Stomach smooth muscle (tissue), 2 donors: ENCODE results near the gene CERS6.

Experiments used
- H3K27ac ChIP-seq: one replicate; pipeline ENCODE4 v1.7.0; 2013; ENCODE audit warnings: mild to moderate bottlenecking, low read length, inconsistent platforms
- H3K27me3 ChIP-seq, 2 donors: one replicate each; pipeline ENCODE4 v1.7.0; 2013; ENCODE audit warnings: low read length in 2 of 2; ENCODE audit not compliant: insufficient read depth in 2 of 2, control insufficient read depth in 1 of 2
- H3K36me3 ChIP-seq, 2 donors: one replicate each; pipeline ENCODE4 v1.7.0; 2013; ENCODE audit warnings: low read length in 2 of 2; ENCODE audit not compliant: control insufficient read depth in 2 of 2, insufficient read depth in 2 of 2
- H3K4me1 ChIP-seq: one replicate; pipeline ENCODE4 v1.7.0; 2013; ENCODE audit warnings: low read length; ENCODE audit not compliant: control insufficient read depth, insufficient read depth
- H3K4me3 ChIP-seq, 2 donors: one replicate each; pipeline ENCODE4 v1.7.0; 2013; ENCODE audit warnings: low read length in 2 of 2
- H3K9ac ChIP-seq, 2 donors: one replicate each; pipeline ENCODE4 v1.7.0; 2013; ENCODE audit warnings: low read length in 2 of 2, mild to moderate bottlenecking in 1 of 2
- H3K9me3 ChIP-seq, 2 donors: one replicate each; pipeline ENCODE4 v1.7.0; 2013; ENCODE audit warnings: low read length in 2 of 2; ENCODE audit not compliant: control insufficient read depth in 2 of 2
- donor health status: healthy.
- donor health status: Pancreatic carcinoma.

The CERS6 gene

DNA sequence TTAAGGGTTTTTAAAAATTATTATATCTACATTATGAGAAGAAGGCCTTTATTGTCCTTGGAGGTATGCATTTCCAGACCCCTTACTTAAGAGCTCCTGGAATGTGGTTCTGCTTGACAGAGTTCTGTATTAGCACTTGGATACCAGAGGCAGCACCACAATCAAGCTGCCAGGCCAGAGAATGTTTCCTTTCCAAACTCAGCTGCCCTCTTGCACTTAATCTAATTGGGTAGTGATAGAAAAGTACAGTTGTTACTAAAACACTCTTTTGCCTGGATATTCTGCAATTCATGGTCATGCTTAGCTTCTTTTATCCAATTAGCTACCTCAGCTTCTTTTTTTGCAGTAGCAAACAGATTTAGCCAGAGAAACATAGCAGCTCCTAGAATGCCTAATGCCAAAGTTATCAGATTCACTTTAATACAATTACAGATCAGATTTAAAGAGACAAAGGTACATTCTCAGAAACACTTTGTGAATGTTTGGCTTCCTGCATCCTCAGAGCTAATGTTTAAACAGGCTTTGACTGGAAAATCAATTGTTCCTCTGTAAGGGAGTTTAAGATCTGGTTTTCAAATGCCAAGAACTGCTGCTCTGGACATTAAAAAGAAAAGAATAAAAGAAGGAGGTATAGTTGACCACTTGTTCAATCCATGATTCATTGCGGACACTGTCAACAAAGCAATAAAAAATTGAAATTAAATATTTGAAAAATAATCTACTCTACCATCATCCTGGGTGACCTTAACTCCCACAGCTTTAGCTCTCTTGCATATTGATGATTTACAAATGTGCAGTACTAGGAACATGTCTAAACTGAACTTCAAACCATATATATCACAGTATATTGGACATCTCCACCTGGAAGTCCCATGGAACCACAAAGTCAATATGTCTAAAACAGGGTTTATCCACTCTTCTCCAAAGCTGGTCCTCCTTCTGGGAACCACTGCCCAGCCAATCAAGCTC lies 359.2 kb downstream of the CERS6 start:
- Histone ChIP-seq H3K9ac (no peak overlapping the region), H3K27ac (no peak overlapping the region), H3K4me1 (no peaks in the 10 kb centered on the region), H3K4me3 (no peak overlapping the region), H3K9me3 (no peaks in the 10 kb centered on the region), H3K36me3 (no peaks in the 10 kb centered on the region), H3K27me3 (no peaks in the 10 kb centered on the region)

DNA sequence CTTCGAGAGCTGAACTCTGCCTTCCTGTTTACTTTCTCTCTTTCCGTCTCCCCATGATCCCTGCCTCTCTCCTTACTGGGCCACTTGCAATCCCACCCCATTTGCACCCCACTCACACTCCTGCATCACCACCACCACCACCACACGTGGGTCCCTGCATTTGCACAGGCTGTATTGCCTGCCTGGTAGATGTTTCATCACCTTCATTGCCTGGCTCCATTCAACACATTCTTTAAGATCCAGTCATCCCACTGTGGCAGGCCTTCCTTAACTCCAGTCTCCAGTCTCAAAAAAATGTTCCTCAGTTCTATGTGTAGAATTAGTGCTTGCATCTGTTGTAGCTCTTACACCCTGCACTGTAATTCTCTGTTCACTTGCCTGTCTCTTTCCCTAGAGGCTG lies 360.3 kb downstream of the CERS6 start:
- H3K9me3 ChIP-seq: no peaks in the 10 kb centered on the region
- H3K4me3 ChIP-seq: no peak overlapping the region
- no peaks in the 10 kb centered on the region for H3K4me1 ChIP-seq
- no peak overlapping the region for H3K9ac ChIP-seq
- no peaks in the 10 kb centered on the region for H3K36me3 ChIP-seq
- H3K27me3 ChIP-seq: no peaks in the 10 kb centered on the region
- no peak overlapping the region for H3K27ac ChIP-seq

DNA sequence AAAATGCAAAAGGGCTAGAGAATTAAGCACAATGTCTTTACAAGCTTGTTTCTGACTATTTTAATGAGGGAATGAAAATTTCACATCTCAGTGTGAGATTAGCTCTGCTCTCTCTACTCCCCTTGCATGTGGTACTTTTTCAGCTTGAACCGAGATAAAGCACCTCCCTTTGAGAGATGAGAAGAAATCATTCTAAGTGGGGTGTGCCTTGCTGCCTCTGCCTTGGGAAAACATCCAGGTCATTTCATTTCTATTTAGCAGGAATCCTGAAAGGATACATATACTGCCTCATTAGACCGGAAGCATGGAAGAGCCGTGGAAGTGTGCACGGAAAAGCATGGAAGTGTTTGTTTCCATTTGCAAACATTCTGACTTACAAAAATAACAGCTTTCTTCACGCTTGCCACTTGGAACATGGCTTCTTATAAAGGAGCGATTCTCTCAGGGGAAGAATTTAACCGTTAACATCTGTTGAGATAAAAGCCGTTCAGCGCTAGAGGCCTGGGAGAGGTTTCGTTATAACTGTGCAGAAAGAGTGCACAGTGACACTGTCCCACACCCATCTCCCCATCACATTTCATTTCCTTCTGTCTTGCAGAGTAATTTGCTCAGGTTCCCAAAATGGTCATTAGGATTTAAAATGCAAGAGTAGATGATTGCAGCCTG lies 363.1 kb downstream of the CERS6 start:
- no peaks in the 10 kb centered on the region for H3K36me3 ChIP-seq
- H3K9me3 ChIP-seq: no peaks in the 10 kb centered on the region
- peak overlapping the region in 1 of 2 donors; percentile 22 for H3K9ac ChIP-seq
- H3K27ac ChIP-seq: no peak overlapping the region
- H3K4me1 ChIP-seq: no peaks in the 10 kb centered on the region
- no peaks in the 10 kb centered on the region for H3K27me3 ChIP-seq
- H3K4me3 ChIP-seq: peak overlapping the region in 1 of 2 donors; percentile 15

DNA sequence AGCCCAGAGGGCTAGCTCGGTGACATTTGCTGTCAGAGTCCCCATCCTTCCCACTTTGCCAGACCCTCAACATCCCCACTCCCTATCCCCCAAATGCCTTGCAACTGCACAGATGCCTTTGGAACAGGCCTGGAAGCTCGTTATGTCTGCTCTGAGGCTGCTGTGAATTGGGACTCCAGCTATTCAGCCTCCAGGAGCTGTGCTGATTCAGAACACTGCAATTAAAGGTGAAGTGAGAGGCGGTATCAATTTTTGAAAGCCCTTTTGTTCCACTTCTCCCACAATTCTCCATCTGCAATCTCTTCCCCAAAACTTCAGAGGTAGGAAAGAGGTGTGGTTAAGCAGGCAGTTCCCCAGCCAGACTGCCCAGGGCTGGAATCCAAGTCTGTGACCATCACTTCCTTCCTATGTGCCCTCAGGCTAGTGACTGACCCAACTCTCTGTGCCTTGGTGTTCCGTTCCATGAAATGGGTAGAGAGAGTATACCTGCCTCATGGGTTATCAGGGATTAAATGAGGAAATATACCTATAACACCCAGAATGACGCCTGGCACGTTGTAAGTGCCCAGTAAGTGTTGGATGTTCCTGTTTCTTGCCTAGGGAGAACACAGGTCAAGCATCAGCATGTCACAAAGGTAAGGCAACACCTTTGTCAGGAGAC lies 363.9 kb downstream of the CERS6 start:
- H3K36me3 ChIP-seq: no peaks in the 10 kb centered on the region
- no peak overlapping the region for H3K4me3 ChIP-seq
- no peaks in the 10 kb centered on the region for H3K27me3 ChIP-seq
- H3K9me3 ChIP-seq: no peaks in the 10 kb centered on the region
- H3K27ac ChIP-seq: no peak overlapping the region
- H3K9ac ChIP-seq: no peak overlapping the region
- H3K4me1 ChIP-seq: no peaks in the 10 kb centered on the region

DNA sequence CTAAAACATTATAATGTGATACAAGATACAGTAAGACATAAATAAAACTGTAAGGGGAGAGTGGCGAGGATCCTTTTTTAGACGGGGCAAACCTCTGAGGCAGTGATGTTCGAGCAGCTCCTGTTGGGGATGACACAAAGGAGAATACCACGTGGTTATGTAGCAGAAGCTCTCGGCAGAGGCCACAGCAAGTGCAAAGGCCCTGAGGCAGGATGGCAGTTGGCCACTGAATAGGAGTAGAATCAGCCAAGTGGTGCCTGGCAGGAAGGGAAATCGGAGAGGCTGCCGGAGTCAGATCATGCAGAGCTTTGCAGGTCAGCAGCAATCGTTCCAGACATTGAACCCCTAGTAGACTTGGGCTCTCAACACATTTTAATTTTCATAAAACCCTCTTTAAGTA lies 365.5 kb downstream of the CERS6 start:
- no peaks in the 10 kb centered on the region for H3K4me1 ChIP-seq
- H3K27ac ChIP-seq: no peak overlapping the region
- no peaks in the 10 kb centered on the region for H3K36me3 ChIP-seq
- no peaks in the 10 kb centered on the region for H3K9me3 ChIP-seq
- H3K27me3 ChIP-seq: no peaks in the 10 kb centered on the region
- H3K9ac ChIP-seq: no peak overlapping the region
- H3K4me3 ChIP-seq: no peak overlapping the region

DNA sequence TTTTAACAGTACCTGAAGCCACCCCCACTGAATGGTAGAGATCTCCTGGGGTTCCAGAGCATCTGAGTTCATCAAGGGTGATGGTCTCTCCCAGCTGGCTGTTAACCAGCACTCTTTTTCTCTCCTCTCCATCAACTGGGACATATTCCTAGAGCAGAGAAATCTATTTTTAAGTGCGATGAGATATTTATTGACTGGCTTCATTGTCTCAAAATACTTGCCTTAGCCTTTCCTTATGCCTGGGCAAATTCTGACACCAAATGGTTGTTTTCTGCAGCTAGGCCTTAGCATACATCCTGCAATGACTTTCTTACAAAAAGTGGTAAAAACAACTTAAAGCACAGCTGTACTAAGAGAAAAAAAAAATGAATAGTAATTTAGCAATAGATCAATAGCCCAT lies 365.9 kb downstream of the CERS6 start:
- Histone ChIP-seq H3K4me1 (no peaks in the 10 kb centered on the region), H3K36me3 (no peaks in the 10 kb centered on the region), H3K4me3 (no peak overlapping the region), H3K27ac (no peak overlapping the region), H3K27me3 (no peaks in the 10 kb centered on the region), H3K9me3 (no peaks in the 10 kb centered on the region), H3K9ac (no peak overlapping the region)
